Esophagus muscularis mucosa (tissue), 4 donors: ENCODE results near the gene BTNL8. TPM values are rescaled to one million over a fixed set of nuclear protein-coding genes. Genes with fewer than 3 reads are reported as not detected.
A peak's percentile ranks its signal among the peaks of the same experiment; 100 is the strongest.

ENCODE experiments used
- DNase-seq: peaks from one replicate; pipeline ENCODE4 v3.0.0-alpha.2; 2017; ENCODE audit errors: extremely low spot score
- H3K27ac ChIP-seq, 4 donors: fragments of 200-600 bp; sonication (generic); replicated peaks in 1 of 4; 1 replicate in 3 of 4; 2 replicates in 1 of 4; pipeline ENCODE4 v1.5.1; 2016 to 2019; ENCODE audit warnings: mild to moderate bottlenecking in 1 of 4
- H3K27me3 ChIP-seq, 4 donors: fragments of 200-600 bp; sonication (generic); one replicate each; pipeline versions ENCODE4 v1.5.1 to v1.6.0; 2016 to 2019
- H3K36me3 ChIP-seq, 4 donors: fragments of 200-600 bp; sonication (generic); one replicate each; pipeline ENCODE4 v1.5.1; 2016 to 2019
- H3K4me1 ChIP-seq, 4 donors: fragments of 200-600 bp; sonication (generic); one replicate each; pipeline ENCODE4 v1.5.1; 2016 to 2019
- H3K4me3 ChIP-seq, 4 donors: fragments of 200-600 bp; sonication (generic); 1 replicate in 2 of 4; 2 replicates in 2 of 4; pipeline ENCODE4 v1.5.1; 2016 to 2019; ENCODE audit warnings: mild to moderate bottlenecking in 4 of 4, moderate library complexity in 1 of 4
- H3K9me3 ChIP-seq, 4 donors: fragments of 200-600 bp; sonication (generic); 1 replicate in 3 of 4; 2 replicates in 1 of 4; pipeline ENCODE4 v1.5.1; 2016 to 2019
- EP300 ChIP-seq: sonication (generic); formaldehyde crosslinking; IDR thresholded peaks from one replicate; pipeline ENCODE4 v1.6.1; 2017; ENCODE audit warnings: antibody characterized with exemption
- POLR2A ChIP-seq: fragments of 450-650 bp; IDR thresholded peaks from one replicate; pipeline ENCODE4 v1.6.1; 2017; ENCODE audit warnings: antibody characterized with exemption, moderate library complexity, mild to moderate bottlenecking, low read depth
- POLR2AphosphoS5 ChIP-seq, 2 donors: sonication (generic); formaldehyde crosslinking; IDR thresholded peaks; one replicate each; pipeline ENCODE4 v1.6.1; 2017; ENCODE audit warnings: antibody characterized with exemption in 2 of 2
- WGBS: methylation state at CpG from one replicate; pipeline ENCODE4 v1.1.5; 2018; 5-methylcytosine and 5-hydroxymethylcytosine counted together
- intact Hi-C: fragments of 100-400 bp; cut with DNase I; formaldehyde crosslinking; loops from one replicate; pipeline ENCODE4 v1.15.1; 2023
- total RNA-seq, 4 donors: library from RNA; depleted of rRNA; stranded (reverse); fragments of >200 nt; gene quantifications; one replicate each; pipeline versions ENCODE4 v1.1.0 to v1.2.1, GENCODE V29; 2016
- TF ChIP-seq, protein P1 (sequence below), 3 experiments: fragments of 200-600 bp in 2 of 3; fragments of 450-650 bp in 1 of 3; sonication (generic) in 2 of 3; IDR thresholded peaks; one replicate each; pipeline ENCODE4 v1.5.1; 2017 to 2019; ENCODE audit warnings: antibody characterized with exemption in 3 of 3, mild to moderate bottlenecking in 2 of 3, moderate library complexity in 1 of 3

Gene BTNL8
- total RNA-seq, 4 donors from 2014 or later = 0.17 to 0.58 (median 0.34) TPM; not detected in 1

DNA sequence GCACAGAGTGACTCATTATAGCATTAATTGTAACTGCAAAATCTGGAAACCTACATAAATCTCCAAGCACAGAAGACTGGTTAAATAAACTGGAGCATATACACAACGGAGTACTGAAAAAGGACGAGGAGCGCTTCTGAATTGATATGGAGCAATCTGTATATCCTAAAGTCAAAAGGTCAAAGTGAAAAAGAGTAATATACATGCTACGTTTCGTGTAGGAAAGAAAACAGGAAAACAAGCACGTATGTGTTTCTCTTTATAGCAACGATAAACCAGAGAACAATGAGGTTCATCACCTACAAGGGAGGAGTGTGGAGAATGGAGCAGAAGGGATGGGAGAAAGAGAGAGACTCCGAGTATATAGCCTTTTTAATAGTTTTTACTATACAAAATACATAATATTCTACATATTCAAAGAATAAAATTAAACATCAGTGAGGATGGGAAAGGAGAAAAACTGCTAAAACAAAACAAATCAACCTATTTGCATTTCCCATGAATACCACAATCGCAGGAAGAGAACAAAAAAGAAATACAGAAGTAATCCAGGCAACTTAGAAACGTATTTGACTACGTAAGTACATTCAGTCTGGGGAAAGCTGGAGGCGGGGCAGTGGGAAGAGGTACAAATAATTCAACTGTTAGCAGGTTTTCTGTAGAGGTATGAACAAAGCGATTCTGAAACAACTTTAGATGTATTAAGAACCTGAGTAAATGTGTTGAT is 45.7 kb upstream of the BTNL8 start:
- intact Hi-C loops = no loop called here
- Histone ChIP-seq H3K9me3 (peaks cover 0 to 4% (median 0%) of the 10 kb centered on the region in 4 donors), H3K4me1 (peaks cover 0 to 9% (median 0%) of the 10 kb centered on the region in 4 donors), H3K27me3 (no peaks in the 10 kb centered on the region), H3K4me3 (no peak overlapping the region), H3K36me3 (peaks cover 23 to 61% (median 45%) of the 10 kb centered on the region in 4 donors), H3K27ac (no peak overlapping the region)
- no peak for DNase-seq
- TF ChIP-seq EP300 = no peak
- TF ChIP-seq, protein P1, sequence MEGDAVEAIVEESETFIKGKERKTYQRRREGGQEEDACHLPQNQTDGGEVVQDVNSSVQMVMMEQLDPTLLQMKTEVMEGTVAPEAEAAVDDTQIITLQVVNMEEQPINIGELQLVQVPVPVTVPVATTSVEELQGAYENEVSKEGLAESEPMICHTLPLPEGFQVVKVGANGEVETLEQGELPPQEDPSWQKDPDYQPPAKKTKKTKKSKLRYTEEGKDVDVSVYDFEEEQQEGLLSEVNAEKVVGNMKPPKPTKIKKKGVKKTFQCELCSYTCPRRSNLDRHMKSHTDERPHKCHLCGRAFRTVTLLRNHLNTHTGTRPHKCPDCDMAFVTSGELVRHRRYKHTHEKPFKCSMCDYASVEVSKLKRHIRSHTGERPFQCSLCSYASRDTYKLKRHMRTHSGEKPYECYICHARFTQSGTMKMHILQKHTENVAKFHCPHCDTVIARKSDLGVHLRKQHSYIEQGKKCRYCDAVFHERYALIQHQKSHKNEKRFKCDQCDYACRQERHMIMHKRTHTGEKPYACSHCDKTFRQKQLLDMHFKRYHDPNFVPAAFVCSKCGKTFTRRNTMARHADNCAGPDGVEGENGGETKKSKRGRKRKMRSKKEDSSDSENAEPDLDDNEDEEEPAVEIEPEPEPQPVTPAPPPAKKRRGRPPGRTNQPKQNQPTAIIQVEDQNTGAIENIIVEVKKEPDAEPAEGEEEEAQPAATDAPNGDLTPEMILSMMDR (IDR thresholded peaks at IDR 0.05) = no peak
- TF ChIP-seq POLR2AphosphoS5 (IDR thresholded peaks at IDR 0.05) = no peak
- TF ChIP-seq POLR2A = no peak
- WGBS = 81% methylated on average over 13 of the region's 13 CpGs

GRCh38 chr5:180853848-180854176 is 45.1 kb upstream of the BTNL8 start:
- Histone ChIP-seq H3K4me3 (no peak overlapping the region), H3K4me1 (peaks cover 0 to 9% (median 0%) of the 10 kb centered on the region in 4 donors), H3K36me3 (peaks cover 23 to 56% (median 42%) of the 10 kb centered on the region in 4 donors), H3K27me3 (no peaks in the 10 kb centered on the region), H3K9me3 (peaks cover 0 to 4% (median 0%) of the 10 kb centered on the region in 4 donors), H3K27ac (no peak overlapping the region)
- TF ChIP-seq, protein P1 (IDR thresholded peaks at IDR 0.05) = no peak
- no peak for TF ChIP-seq EP300
- no peak for TF ChIP-seq POLR2A
- no peak for TF ChIP-seq POLR2AphosphoS5 (IDR thresholded peaks at IDR 0.05)
- DNase-seq = no peak
- intact Hi-C loops = no loop called here
- 97% methylated on average over 1 of the region's 1 CpG for WGBS

DNA sequence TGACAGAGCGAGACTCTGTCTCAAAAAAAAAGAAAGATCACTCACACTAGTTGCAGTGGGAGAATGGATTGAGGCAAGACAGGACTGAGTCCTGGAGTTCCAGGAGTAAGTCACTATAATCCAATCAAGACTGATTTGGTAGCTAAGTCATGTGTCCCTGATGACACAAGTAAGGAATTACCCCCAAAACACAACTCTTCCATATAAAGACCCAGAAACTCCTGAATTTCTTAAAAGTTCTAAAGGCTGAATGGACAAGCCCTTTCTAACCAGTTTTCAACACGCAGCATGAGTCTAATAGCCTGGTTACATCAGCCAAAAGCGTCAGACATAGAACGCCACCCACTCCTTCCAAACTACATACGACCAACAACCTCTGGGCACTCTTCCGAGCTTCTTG is 40.4 kb upstream of the BTNL8 start:
- TF ChIP-seq, protein P1 (IDR thresholded peaks at IDR 0.05) = no peak
- TF ChIP-seq EP300 = no peak
- TF ChIP-seq POLR2AphosphoS5 (IDR thresholded peaks at IDR 0.05) = no peak
- TF ChIP-seq POLR2A = no peak
- Histone ChIP-seq H3K9me3 (no peaks in the 10 kb centered on the region), H3K27ac (no peak overlapping the region), H3K4me1 (peaks cover 13 to 19% (median 15%) of the 10 kb centered on the region in 4 donors), H3K4me3 (no peak overlapping the region), H3K27me3 (no peaks in the 10 kb centered on the region), H3K36me3 (peaks cover 0 to 26% (median 12%) of the 10 kb centered on the region in 4 donors)
- intact Hi-C loops = no loop called here
- 99% methylated on average over 6 of the region's 6 CpGs for WGBS
- DNase-seq = no peak

DNA sequence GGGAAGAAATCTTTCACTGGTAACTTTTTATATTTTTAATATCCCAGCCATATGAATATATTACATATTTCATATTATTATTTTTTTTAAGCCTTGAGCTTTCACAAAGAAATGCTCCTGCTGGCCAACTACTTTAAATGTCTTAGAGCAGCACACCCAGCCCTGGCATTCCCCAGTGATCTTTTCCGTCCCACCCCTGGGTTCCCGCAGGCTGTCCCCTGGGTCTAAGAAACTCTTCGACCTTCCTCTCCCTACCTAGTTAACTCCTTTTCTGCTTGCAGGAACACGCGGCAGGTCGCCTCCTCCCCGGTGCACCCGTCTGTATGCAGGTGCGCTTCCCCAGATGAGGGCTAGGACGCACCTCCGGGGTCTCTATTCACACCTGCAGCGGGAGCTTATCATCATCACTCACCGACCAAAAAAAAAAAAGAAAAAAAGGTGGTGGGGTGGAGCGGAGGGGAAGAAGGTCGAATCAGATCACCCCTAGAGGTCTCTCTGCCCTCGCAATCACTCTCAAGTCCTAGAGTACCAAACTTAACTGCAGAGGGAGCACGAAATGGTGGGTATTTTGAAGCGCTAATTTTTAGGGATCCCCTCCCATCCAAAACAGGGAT is 38.6 kb upstream of the BTNL8 start:
- Histone ChIP-seq H3K27me3 (no peaks in the 10 kb centered on the region), H3K4me1 (peaks cover 10 to 19% (median 14%) of the 10 kb centered on the region in 4 donors), H3K9me3 (no peaks in the 10 kb centered on the region), H3K36me3 (peaks cover 0 to 8% (median 8%) of the 10 kb centered on the region in 4 donors), H3K27ac (peak overlapping the region; percentile 85 to 91 (median 88)), H3K4me3 (peak overlapping the region; percentile 72 to 98 (median 82))
- DNase-seq = peak; percentile 72
- TF ChIP-seq POLR2AphosphoS5 (IDR thresholded peaks at IDR 0.05) = no peak
- TF ChIP-seq POLR2A = no peak
- TF ChIP-seq, protein P1 (IDR thresholded peaks at IDR 0.05) = no peak
- TF ChIP-seq EP300 = no peak
- intact Hi-C loops = loop anchor here (2.0 to 5.0 kb wide), 2 partner anchors 78 to 192 kb away; no protein-coding TSS in a partner anchor
- 0% methylated on average over 18 of the region's 18 CpGs for WGBS
